Right lobe of liver (tissue), 6 donors: ENCODE data around the gene NT5E. TPM values are rescaled to one million over a fixed set of nuclear protein-coding genes. Genes with fewer than 3 reads are reported as not detected.

Experiments
- ATAC-seq, 4 donors: fragments of 200-7000 bp; cut with Tn5 transposase; one replicate each; pipeline ENCODE4 v1.9.1; 2020; ENCODE audit warnings: mild to moderate bottlenecking in 4 of 4, moderate library complexity in 4 of 4
- DNase-seq, 3 donors: peaks; one replicate each; pipeline ENCODE4 v3.0.0-alpha.2; 2020
- H3K27ac ChIP-seq, 3 donors: fragments of 200-600 bp; one replicate each; pipeline ENCODE4 v1.8.0; 2022
- H3K27me3 ChIP-seq, 2 donors: fragments of 200-600 bp; one replicate each; pipeline ENCODE4 v1.8.0; 2022
- H3K36me3 ChIP-seq, 4 donors: fragments of 200-600 bp; sonication (generic) in 1 of 4; one replicate each; pipeline versions ENCODE4 v1.5.1 to v1.8.0; 2017 to 2022; ENCODE audit warnings: control low read depth in 1 of 4
- H3K4me1 ChIP-seq, 4 donors: fragments of 200-600 bp; sonication (generic) in 1 of 4; one replicate each; pipeline versions ENCODE4 v1.5.1 to v1.8.0; 2017 to 2022; ENCODE audit warnings: control low read depth in 1 of 4
- H3K4me3 ChIP-seq, 3 donors: fragments of 200-600 bp; one replicate each; pipeline ENCODE4 v1.8.0; 2022
- H3K9me3 ChIP-seq, 4 donors: fragments of 200-600 bp; sonication (generic) in 1 of 4; one replicate each; pipeline versions ENCODE4 v1.5.1 to v1.8.0; 2017 to 2022; ENCODE audit warnings: control low read depth in 1 of 4
- CTCF ChIP-seq, 4 donors: fragments of 200-600 bp in 3 of 4; fragments of 450-650 bp in 1 of 4; IDR thresholded peaks; one replicate each; pipeline versions ENCODE4 v1.5.1 to v1.8.0; 2016 to 2022; ENCODE audit warnings: antibody characterized with exemption in 4 of 4, mild to moderate bottlenecking in 2 of 4
- POLR2A ChIP-seq: fragments of 450-650 bp; IDR thresholded peaks from one replicate; pipeline ENCODE4 v1.6.1; 2017; ENCODE audit warnings: antibody characterized with exemption, mild to moderate bottlenecking
- WGBS: methylation state at CpG from one replicate; pipeline ENCODE4 v1.1.6; 2018; ENCODE audit warnings: low coverage, low lambda C conversion rate; ENCODE audit not compliant: insufficient coverage; ENCODE audit errors: missing lambda C conversion rate; 5-methylcytosine and 5-hydroxymethylcytosine counted together
- intact Hi-C, 2 donors: fragments of 100-400 bp; cut with DNase I; formaldehyde crosslinking; loops; one replicate each; pipeline versions ENCODE4 v1.11.2 to v1.14.1; 2022
- total RNA-seq, 6 experiments: library from RNA; depleted of rRNA in 2 of 6; stranded (reverse); fragments of >200 nt in 2 of 6; fragmentation: NEBNext Ultra II Directional in 3 of 6; extraction: Animal tissue kit (Norgen Biotek cat#: 25700) in 3 of 6; gene quantifications; one replicate each; pipeline versions ENCODE4 v1.1.0 to v1.2.4, GENCODE V29; 2016 to 2023
- donor health status: DM: no; HTN: yes; CAD: no.
- donor health status: DM: no; HTN: no; CAD: no.
- donor health status: DM: no; HTN: no; CAD: no.
- donor health status: DM: no; HTN: yes; CAD: no.
- donor health status: DM: no; HTN: yes; CAD: no.

The NT5E gene
- total RNA-seq, 6 experiments from 2014 or later, result 19.3 to 31.8 (median 25.8) TPM

GRCh38 chr6:85473748-85474147 is 23.9 kb downstream of the NT5E start:
- no peak overlapping the region for H3K27ac ChIP-seq
- WGBS, result 80% methylated on average over 1 of the region's 1 CpG
- no peak for DNase-seq
- TF ChIP-seq CTCF (IDR thresholded peaks at IDR 0.05) (no peak), POLR2A (no peak)
- ATAC-seq, result no peak
- peaks cover 0 to 5% (median 0%) of the 10 kb centered on the region in 4 donors for H3K36me3 ChIP-seq
- no peaks in the 10 kb centered on the region for H3K27me3 ChIP-seq
- intact Hi-C loops, result no loop called here
- H3K9me3 ChIP-seq, result no peaks in the 10 kb centered on the region
- H3K4me3 ChIP-seq, result no peak overlapping the region
- H3K4me1 ChIP-seq, result no peaks in the 10 kb centered on the region

- intact Hi-C loops, result no loop called here
Measured at GRCh38 chr6:85476532-85476931, 26.6 kb downstream of the NT5E start.

GRCh38 chr6:85479208-85479607 is 29.3 kb downstream of the NT5E start:
- 93% methylated on average over 1 of the region's 1 CpG for WGBS
- TF ChIP-seq POLR2A (no peak), CTCF (IDR thresholded peaks at IDR 0.05) (no peak)
- Histone ChIP-seq H3K27me3 (no peaks in the 10 kb centered on the region), H3K36me3 (no peaks in the 10 kb centered on the region), H3K4me1 (peaks cover 0 to 4% (median 0%) of the 10 kb centered on the region in 4 donors), H3K4me3 (no peak overlapping the region), H3K9me3 (no peaks in the 10 kb centered on the region), H3K27ac (no peak overlapping the region)
- DNase-seq, result no peak
- intact Hi-C loops, result no loop called here
- ATAC-seq, result no peak

More at GRCh38 chr6:85476532-85476931, 26.6 kb downstream of the NT5E start:
- H3K4me1 ChIP-seq, result no peaks in the 10 kb centered on the region
- ATAC-seq, result no peak
- WGBS, result 95% methylated on average over 2 of the region's 4 CpGs
- H3K27me3 ChIP-seq, result no peaks in the 10 kb centered on the region
- TF ChIP-seq CTCF (IDR thresholded peaks at IDR 0.05) (no peak), POLR2A (no peak)
- no peaks in the 10 kb centered on the region for H3K9me3 ChIP-seq
- DNase-seq, result no peak
- no peak overlapping the region for H3K4me3 ChIP-seq
- no peak overlapping the region for H3K27ac ChIP-seq
- peaks cover 0 to 5% (median 0%) of the 10 kb centered on the region in 4 donors for H3K36me3 ChIP-seq

- peak overlapping the region in 1 of 3 donors; percentile 16 for H3K27ac ChIP-seq
- DNase-seq, result no peak
- WGBS, result 66% methylated on average over 8 of the region's 8 CpGs
- H3K27me3 ChIP-seq, result no peaks in the 10 kb centered on the region
- ATAC-seq, result peak in 3 of 4 donors; percentile 12 to 17 (median 13)
- no peaks in the 10 kb centered on the region for H3K9me3 ChIP-seq
- peaks cover 0 to 5% (median 0%) of the 10 kb centered on the region in 4 donors for H3K36me3 ChIP-seq
- H3K4me1 ChIP-seq, result peaks cover 0 to 4% (median 0%) of the 10 kb centered on the region in 4 donors
- intact Hi-C loops, result loop anchor here (2.0 to 10.0 kb wide), 2 partner anchors 128 to 132 kb away; no protein-coding TSS in a partner anchor
- TF ChIP-seq POLR2A, result no peak
- TF ChIP-seq CTCF (IDR thresholded peaks at IDR 0.05), result no peak
- H3K4me3 ChIP-seq, result no peak overlapping the region
Measured at GRCh38 chr6:85482206-85482904, 32.5 kb downstream of the NT5E start.
